ENCODE results near the gene FAM186B.
A peak's percentile ranks its signal among the peaks of the same experiment; 100 is the strongest.
"Not testable (repeated sequence)": the region's sequence is repeated elsewhere in the genome, so short reads cannot be mapped to it uniquely, and the experiment has no call there.

FAM186B gene

GRCh38 chr12:49633703-49634345, 28.4 kb upstream of the FAM186B start:
- DNase-seq (ENCODE audit: low read depth in 2 of 2): no peak

GRCh38 chr12:49632986-49633702, 27.7 kb upstream of the FAM186B start:
- DNase-seq (ENCODE audit: low read depth in 2 of 2): no peak

GRCh38 chr12:49632401-49632800, 27.0 kb upstream of the FAM186B start:
- DNase-seq (ENCODE audit: low read depth in 2 of 2): no peak

GRCh38 chr12:49631336-49631907, 26.0 kb upstream of the FAM186B start:
- DNase-seq (ENCODE audit: low read depth in 2 of 2): no peak

GRCh38 chr12:49627752-49628360, 22.4 kb upstream of the FAM186B start:
- no peak for DNase-seq (ENCODE audit: low read depth in 2 of 2)

- no peak for DNase-seq (ENCODE audit: low read depth in 2 of 2)
Observed at GRCh38 chr12:49626836-49627235, 21.4 kb upstream of the FAM186B start.

GRCh38 chr12:49626169-49626835, 20.9 kb upstream of the FAM186B start:
- no peak for DNase-seq (ENCODE audit: low read depth in 2 of 2)

GRCh38 chr12:49624921-49625577, 19.6 kb upstream of the FAM186B start:
- DNase-seq (ENCODE audit: low read depth in 2 of 2): no peak

GRCh38 chr12:49623142-49623904, 17.9 kb upstream of the FAM186B start, which contains the start of gene PRPF40B:
TSS of gene PRPF40B (plus strand) at chr12:49623561. CDS start at chr12:49623591, 30 bp downstream.
- DNase-seq (ENCODE audit: low read depth in 2 of 2): peak; percentile 67 to 69

- DNase-seq (ENCODE audit: low read depth in 2 of 2): no peak
Observed at GRCh38 chr12:49622501-49623141, 17.2 kb upstream of the FAM186B start.

GRCh38 chr12:49621651-49622500, 16.4 kb upstream of the FAM186B start:
- DNase-seq (ENCODE audit: low read depth in 2 of 2): no peak

- DNase-seq (ENCODE audit: low read depth in 2 of 2): no peak
Observed at GRCh38 chr12:49619286-49619685, 13.8 kb upstream of the FAM186B start.

- DNase-seq (ENCODE audit: low read depth in 2 of 2): no peak
Observed at GRCh38 chr12:49618576-49618975, 13.1 kb upstream of the FAM186B start.

GRCh38 chr12:49616533-49617219, 11.2 kb upstream of the FAM186B start:
- no peak for DNase-seq (ENCODE audit: low read depth in 2 of 2)

GRCh38 chr12:49615725-49616124, 10.3 kb upstream of the FAM186B start:
- DNase-seq (ENCODE audit: low read depth in 2 of 2): no peak

- DNase-seq (ENCODE audit: low read depth in 2 of 2): no peak
Observed at GRCh38 chr12:49612210-49612609, 6.8 kb upstream of the FAM186B start.

GRCh38 chr12:49610785-49611184, 5.3 kb upstream of the FAM186B start:
- DNase-seq (ENCODE audit: low read depth in 2 of 2): not testable (repeated sequence)

GRCh38 chr12:49609875-49610154, 4.4 kb upstream of the FAM186B start:
- DNase-seq (ENCODE audit: low read depth in 2 of 2): no peak
